Thyroid gland (tissue), 4 donors: ENCODE measurements around the gene G0S2. TPM values are rescaled to one million over a fixed set of nuclear protein-coding genes. Genes with fewer than 3 reads are reported as not detected.

Experiments
- DNase-seq, 2 donors: peaks; one replicate each; pipeline ENCODE4 v3.0.0-alpha.2; 2019
- H3K27ac ChIP-seq, 3 donors: fragments of 200-600 bp; sonication (generic); 1 replicate in 2 of 3; 2 replicates in 1 of 3; pipeline ENCODE4 v1.5.1; 2016 to 2019; ENCODE audit warnings: mild to moderate bottlenecking in 1 of 3, moderate library complexity in 1 of 3
- H3K27me3 ChIP-seq: fragments of 200-600 bp; sonication (generic); one replicate; pipeline ENCODE4 v1.5.1; 2019
- H3K36me3 ChIP-seq, 2 donors: fragments of 200-600 bp; sonication (generic); one replicate each; pipeline ENCODE4 v1.5.1; 2016 to 2019
- H3K4me1 ChIP-seq, 2 donors: fragments of 200-600 bp; sonication (generic); one replicate each; pipeline ENCODE4 v1.5.1; 2017 to 2019
- H3K4me3 ChIP-seq, 3 donors: fragments of 200-600 bp; sonication (generic); replicated peaks in 1 of 3; 1 replicate in 2 of 3; 2 replicates in 1 of 3; pipeline ENCODE4 v1.5.1; 2016; ENCODE audit warnings: mild to moderate bottlenecking in 1 of 3
- H3K9me3 ChIP-seq: fragments of 200-600 bp; sonication (generic); one replicate; pipeline ENCODE4 v1.5.1; 2017
- POLR2A ChIP-seq, 2 donors: fragments of 450-650 bp; IDR thresholded peaks; one replicate each; pipeline ENCODE4 v1.6.1; 2017; ENCODE audit warnings: antibody characterized with exemption in 2 of 2, mild to moderate bottlenecking in 2 of 2, moderate library complexity in 1 of 2
- WGBS, 2 donors: methylation state at CpG; one replicate each; pipeline ENCODE4 v1.1.5; 2017; 5-methylcytosine and 5-hydroxymethylcytosine counted together
- intact Hi-C: fragments of 100-400 bp; cut with DNase I; formaldehyde crosslinking; loops from one replicate; pipeline ENCODE4 v1.15.1; 2023
- total RNA-seq, 4 donors: library from RNA; depleted of rRNA; stranded (reverse); fragments of >200 nt; gene quantifications; one replicate each; pipeline ENCODE4 v1.2.3, GENCODE V29; 2016
- TF ChIP-seq, protein P1 (sequence below), 6 experiments: fragments of 200-600 bp in 3 of 6; fragments of 450-650 bp in 3 of 6; sonication (generic) in 3 of 6; IDR thresholded peaks; one replicate each; pipeline ENCODE4 v1.5.1; 2016 to 2019; ENCODE audit warnings: antibody characterized with exemption in 6 of 6, mild to moderate bottlenecking in 2 of 6, inconsistent platforms in 1 of 6, moderate library complexity in 1 of 6

Gene G0S2
- total RNA-seq, 4 donors from 2014 or later = 6.5 to 43.7 (median 10.7) TPM

DNA sequence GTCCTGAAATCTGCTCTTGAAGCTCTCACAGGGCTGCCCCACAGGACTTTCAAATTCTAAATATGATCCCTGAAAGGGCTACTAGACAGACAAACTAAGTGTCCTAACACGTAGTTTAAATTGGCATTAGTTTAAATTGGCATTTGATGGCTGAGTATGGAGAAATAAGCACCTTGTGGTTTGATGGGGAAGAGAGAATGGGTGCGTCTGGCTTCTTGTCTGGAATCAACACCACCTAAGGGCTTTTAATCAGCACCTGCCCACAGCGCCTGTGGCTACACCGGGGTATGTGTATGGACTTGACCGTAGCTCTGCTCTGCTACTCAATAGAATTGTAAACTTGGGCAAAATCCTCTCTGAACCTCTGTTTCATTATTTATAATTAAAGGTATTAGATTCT is 17.3 kb upstream of the G0S2 start:
- no peak for TF ChIP-seq POLR2A (IDR thresholded peaks at IDR 0.05)
- TF ChIP-seq, protein P1, sequence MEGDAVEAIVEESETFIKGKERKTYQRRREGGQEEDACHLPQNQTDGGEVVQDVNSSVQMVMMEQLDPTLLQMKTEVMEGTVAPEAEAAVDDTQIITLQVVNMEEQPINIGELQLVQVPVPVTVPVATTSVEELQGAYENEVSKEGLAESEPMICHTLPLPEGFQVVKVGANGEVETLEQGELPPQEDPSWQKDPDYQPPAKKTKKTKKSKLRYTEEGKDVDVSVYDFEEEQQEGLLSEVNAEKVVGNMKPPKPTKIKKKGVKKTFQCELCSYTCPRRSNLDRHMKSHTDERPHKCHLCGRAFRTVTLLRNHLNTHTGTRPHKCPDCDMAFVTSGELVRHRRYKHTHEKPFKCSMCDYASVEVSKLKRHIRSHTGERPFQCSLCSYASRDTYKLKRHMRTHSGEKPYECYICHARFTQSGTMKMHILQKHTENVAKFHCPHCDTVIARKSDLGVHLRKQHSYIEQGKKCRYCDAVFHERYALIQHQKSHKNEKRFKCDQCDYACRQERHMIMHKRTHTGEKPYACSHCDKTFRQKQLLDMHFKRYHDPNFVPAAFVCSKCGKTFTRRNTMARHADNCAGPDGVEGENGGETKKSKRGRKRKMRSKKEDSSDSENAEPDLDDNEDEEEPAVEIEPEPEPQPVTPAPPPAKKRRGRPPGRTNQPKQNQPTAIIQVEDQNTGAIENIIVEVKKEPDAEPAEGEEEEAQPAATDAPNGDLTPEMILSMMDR (IDR thresholded peaks at IDR 0.05) = no peak
- DNase-seq = no peak
- intact Hi-C loops = no loop called here
- Histone ChIP-seq H3K4me1 (peaks cover 14 to 17% of the 10 kb centered on the region in 2 donors), H3K27ac (no peak overlapping the region), H3K36me3 (no peaks in the 10 kb centered on the region), H3K4me3 (no peak overlapping the region), H3K9me3 (no peaks in the 10 kb centered on the region), H3K27me3 (no peaks in the 10 kb centered on the region)
- 98 to 99% methylated on average over 5 of the region's 5 CpGs for WGBS, 2 donors

DNA sequence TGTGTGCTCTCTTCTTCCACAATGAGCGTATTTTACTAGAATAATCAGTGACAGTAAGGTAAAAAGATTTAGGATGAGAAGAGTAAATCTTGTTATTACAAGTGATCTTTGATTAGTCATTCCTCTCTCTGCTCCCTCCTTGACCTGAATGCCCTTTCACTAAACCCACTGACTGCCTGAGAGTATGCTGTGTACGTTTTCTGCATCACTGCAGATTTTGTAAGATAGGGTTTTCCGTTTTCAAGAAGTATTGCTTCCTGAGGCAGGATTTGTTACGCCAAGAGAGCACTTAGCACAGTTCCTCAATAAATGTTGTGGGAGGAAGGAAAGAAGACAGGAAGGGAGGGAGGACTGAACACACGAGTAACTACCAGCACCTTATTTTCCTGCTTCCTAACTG is 15.3 kb upstream of the G0S2 start:
- Histone ChIP-seq H3K9me3 (no peaks in the 10 kb centered on the region), H3K36me3 (no peaks in the 10 kb centered on the region), H3K27me3 (no peaks in the 10 kb centered on the region), H3K27ac (no peak overlapping the region), H3K4me1 (peaks cover 0 to 7% of the 10 kb centered on the region in 2 donors), H3K4me3 (no peak overlapping the region)
- no peak for TF ChIP-seq POLR2A (IDR thresholded peaks at IDR 0.05)
- TF ChIP-seq, protein P1 (IDR thresholded peaks at IDR 0.05) = no peak
- WGBS, 2 donors = 27 to 33% methylated on average over 5 of the region's 5 CpGs
- intact Hi-C loops = no loop called here
- DNase-seq = no peak

DNA sequence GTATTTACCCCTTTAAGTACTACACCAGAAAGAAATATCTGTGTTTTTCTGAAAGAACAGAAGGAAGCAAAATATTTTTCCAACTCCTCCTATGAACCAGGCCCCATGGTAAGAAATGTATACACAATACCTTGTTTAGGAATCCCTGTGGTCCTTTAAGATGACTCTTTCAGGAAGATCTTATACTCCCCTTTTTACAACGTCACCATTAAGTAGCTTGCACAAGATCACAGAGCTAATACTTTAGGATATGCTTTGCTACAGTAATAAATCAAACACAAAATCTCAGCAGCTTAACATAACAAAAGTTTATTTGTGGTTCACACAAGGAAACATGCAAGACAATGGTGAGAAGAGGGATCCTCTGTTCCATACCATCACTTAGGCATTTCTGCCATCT is 14.1 kb upstream of the G0S2 start:
- 79 to 81% methylated on average over 1 of the region's 1 CpG for WGBS, 2 donors
- no peaks in the 10 kb centered on the region for H3K27me3 ChIP-seq
- no peak for DNase-seq
- H3K27ac ChIP-seq = no peak overlapping the region
- no peaks in the 10 kb centered on the region for H3K36me3 ChIP-seq
- TF ChIP-seq, protein P1 (IDR thresholded peaks at IDR 0.05) = no peak
- no peak for TF ChIP-seq POLR2A (IDR thresholded peaks at IDR 0.05)
- H3K9me3 ChIP-seq = no peaks in the 10 kb centered on the region
- peaks cover 0 to 7% of the 10 kb centered on the region in 2 donors for H3K4me1 ChIP-seq
- intact Hi-C loops = no loop called here
- no peak overlapping the region for H3K4me3 ChIP-seq

DNA sequence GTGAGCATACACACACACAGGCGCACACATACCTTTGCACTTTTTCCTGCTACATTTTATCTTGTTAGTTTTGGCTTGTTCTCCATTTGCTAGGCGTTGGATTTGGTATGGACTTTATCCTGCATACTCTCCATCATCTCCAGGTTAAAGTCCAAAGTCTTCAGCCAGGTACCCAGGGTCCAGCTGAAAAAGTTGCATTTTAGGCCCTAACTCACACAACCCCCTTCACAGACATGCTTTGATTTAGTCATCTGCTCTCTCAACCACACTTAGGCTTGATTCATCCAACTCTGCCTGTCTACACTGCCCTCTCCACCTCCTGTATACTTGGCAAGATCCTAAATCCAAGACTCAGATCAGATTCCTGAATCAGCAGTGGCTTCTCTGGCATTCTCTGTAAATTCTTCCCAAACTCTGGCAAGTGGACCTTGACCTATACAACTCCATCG is 12.3 kb upstream of the G0S2 start:
- intact Hi-C loops = no loop called here
- Histone ChIP-seq H3K9me3 (no peaks in the 10 kb centered on the region), H3K4me3 (no peak overlapping the region), H3K36me3 (no peaks in the 10 kb centered on the region), H3K4me1 (peaks cover 0 to 7% of the 10 kb centered on the region in 2 donors), H3K27ac (no peak overlapping the region), H3K27me3 (no peaks in the 10 kb centered on the region)
- DNase-seq = no peak
- no peak for TF ChIP-seq POLR2A (IDR thresholded peaks at IDR 0.05)
- TF ChIP-seq, protein P1 (IDR thresholded peaks at IDR 0.05) = no peak
- WGBS, 2 donors = 94 to 98% methylated on average over 3 of the region's 3 CpGs

DNA sequence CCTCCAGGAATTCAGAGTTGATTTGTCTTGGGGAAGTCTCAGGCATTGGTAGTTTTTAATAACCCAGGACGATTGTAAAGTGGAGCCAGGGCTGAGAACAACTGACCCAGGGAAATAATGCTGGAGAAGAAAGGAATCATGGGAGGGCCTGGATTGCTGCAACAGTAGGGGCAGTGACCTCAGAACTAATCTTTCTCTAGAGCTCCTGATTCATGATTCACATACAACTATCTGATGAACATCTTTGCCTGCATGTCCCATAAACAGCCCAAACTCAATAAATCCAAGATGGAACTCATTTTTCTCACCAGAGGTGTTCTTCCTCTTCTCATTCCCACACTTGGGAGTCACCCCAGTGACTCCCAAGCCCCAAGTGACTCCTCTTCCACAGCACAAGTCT is 8.1 kb upstream of the G0S2 start:
- DNase-seq = no peak
- Histone ChIP-seq H3K27me3 (no peaks in the 10 kb centered on the region), H3K36me3 (no peaks in the 10 kb centered on the region), H3K27ac (no peak overlapping the region), H3K4me1 (no peaks in the 10 kb centered on the region), H3K4me3 (no peak overlapping the region), H3K9me3 (no peaks in the 10 kb centered on the region)
- TF ChIP-seq, protein P1 (IDR thresholded peaks at IDR 0.05) = no peak
- no peak for TF ChIP-seq POLR2A (IDR thresholded peaks at IDR 0.05)
- intact Hi-C loops = no loop called here
- WGBS, 2 donors = 86 to 90% methylated on average over 1 of the region's 1 CpG
